ENCODE measurements around the gene APOC1.

APOC1 gene

GRCh38 chr19:44957526-44957925 is 43.1 kb downstream of the APOC1 start:
- DNase-seq: no peak

GRCh38 chr19:44958090-44958489 is 43.7 kb downstream of the APOC1 start:
- DNase-seq: no peak

GRCh38 chr19:44959691-44960090 is 45.3 kb downstream of the APOC1 start:
- no peak for DNase-seq

DNA sequence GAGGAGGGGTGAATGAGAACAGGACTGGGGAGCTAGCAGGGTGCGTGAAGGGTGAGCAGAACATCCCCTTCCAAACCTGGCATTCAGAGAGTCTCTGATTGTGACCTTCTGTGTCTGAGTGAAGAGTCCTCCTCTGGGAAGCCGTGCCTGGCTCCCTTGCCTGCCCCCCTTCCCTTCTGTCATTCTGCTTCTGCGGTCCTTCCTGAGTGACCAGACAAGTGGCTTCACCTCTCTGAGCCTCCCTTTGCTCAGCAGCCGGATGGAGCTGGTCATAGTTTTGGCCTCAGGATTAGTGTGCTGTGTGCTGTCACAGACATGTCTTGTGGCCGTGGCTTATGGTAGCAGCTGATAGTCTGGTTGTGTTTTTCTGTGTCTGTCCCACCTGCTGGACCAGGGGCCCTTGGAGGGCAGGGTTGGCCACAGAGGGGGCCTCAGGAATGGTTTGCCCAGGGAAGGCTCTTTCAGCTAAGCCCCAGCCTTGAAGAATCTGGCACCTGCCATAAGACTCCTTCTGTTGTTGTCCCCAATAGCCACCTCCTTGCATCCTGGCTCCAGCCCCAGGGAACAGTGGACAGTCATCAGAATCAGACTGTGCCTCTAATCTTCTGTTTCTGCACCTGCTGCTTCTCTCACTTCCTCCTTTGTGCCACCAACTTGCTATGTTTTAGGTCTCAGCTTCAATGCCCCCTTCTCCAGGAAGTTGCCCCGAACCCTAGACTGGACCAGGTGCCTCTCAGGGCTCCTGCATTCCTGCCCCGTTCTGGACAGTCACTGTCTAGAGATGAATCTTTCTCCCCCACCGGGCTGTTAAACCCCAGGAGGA is 46.7 kb downstream of the APOC1 start:
- no peak for DNase-seq

GRCh38 chr19:44961821-44962220 is 47.4 kb downstream of the APOC1 start:
- no peak for DNase-seq

DNA sequence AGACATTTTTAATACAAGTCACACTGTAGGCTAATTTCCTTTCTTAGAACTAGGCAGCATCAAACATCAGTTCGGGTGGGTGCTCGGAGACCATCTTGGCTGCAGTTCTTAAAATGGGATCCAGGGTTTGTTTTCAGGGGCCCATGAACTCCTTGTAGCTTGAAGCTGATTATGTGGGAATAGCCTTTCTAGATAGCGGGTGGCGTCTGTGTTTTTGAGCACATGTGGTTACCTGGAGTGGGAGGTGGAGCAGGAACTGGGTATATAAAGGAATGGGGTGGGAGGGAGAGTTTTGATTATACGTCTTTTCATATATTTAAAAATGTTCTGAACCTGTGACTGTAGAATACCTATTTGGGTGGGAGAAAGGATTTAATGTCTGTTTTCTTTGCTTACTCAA is 53.7 kb downstream of the APOC1 start:
- DNase-seq: no peak

GRCh38 chr19:44968670-44969069 is 54.3 kb downstream of the APOC1 start:
- no peak for DNase-seq
